Naive B cell (primary cell): ENCODE data around the gene MAP6. TPM values are rescaled to one million over a fixed set of nuclear protein-coding genes. Genes with fewer than 3 reads are reported as not detected.

Experiments used
- ATAC-seq, 2 donors: fragments of 150-1000 bp; cut with Tn5 transposase; 2 replicates each; pipeline ENCODE4 v1.10.0; 2021; ENCODE audit warnings: low read depth in 2 of 2, mild to moderate bottlenecking in 2 of 2, moderate library complexity in 2 of 2
- DNase-seq: peaks from one replicate; pipeline ENCODE4 v3.0.0; 2022
- H3K27ac Mint-ChIP-seq, 6 donors: one replicate each; pipeline ENCODE4 v1.8.0; 2020 to 2022; ENCODE audit warnings: mild to moderate bottlenecking in 6 of 6, mixed read lengths in 6 of 6, moderate library complexity in 5 of 6, inconsistent platforms in 2 of 6
- H3K27me3 Mint-ChIP-seq, 3 donors: one replicate each; pipeline ENCODE4 v1.8.0; 2021 to 2022; ENCODE audit warnings: mixed read lengths in 3 of 3, mild to moderate bottlenecking in 1 of 3
- H3K36me3 Mint-ChIP-seq, 2 donors: one replicate each; pipeline ENCODE4 v1.8.0; 2020 to 2022; ENCODE audit warnings: mixed read lengths in 2 of 2, inconsistent platforms in 1 of 2, mild to moderate bottlenecking in 1 of 2
- H3K4me1 Mint-ChIP-seq, 3 donors: one replicate each; pipeline ENCODE4 v1.8.0; 2020 to 2022; ENCODE audit warnings: mixed read lengths in 3 of 3, inconsistent platforms in 1 of 3, mild to moderate bottlenecking in 1 of 3, moderate library complexity in 1 of 3
- H3K4me3 Mint-ChIP-seq, 8 donors: one replicate each; pipeline ENCODE4 v1.8.0; 2020 to 2022; ENCODE audit warnings: mild to moderate bottlenecking in 8 of 8, mixed read lengths in 8 of 8, moderate library complexity in 8 of 8, inconsistent platforms in 2 of 8
- H3K9me3 Mint-ChIP-seq, 7 donors: one replicate each; pipeline ENCODE4 v1.8.0; 2020 to 2022; ENCODE audit warnings: mixed read lengths in 7 of 7, mild to moderate bottlenecking in 5 of 7, inconsistent platforms in 2 of 7, moderate library complexity in 1 of 7
- polyA plus RNA-seq, 6 donors: library from polyadenylated mRNA; unstranded; fragments of 300-500 nt; fragmentation: Illumina TruSeq; gene quantifications; one replicate each; pipeline ENCODE4 v1.2.3, GENCODE V29; 2021; ENCODE audit warnings: low read depth in 6 of 6

The MAP6 gene
- polyA plus RNA-seq, 6 donors from 2014 or later, result 0.16 to 0.32 (median 0.23) TPM; not detected in 3

- H3K36me3 Mint-ChIP-seq, result no peaks in the 10 kb centered on the region
- H3K27ac Mint-ChIP-seq, result no peak overlapping the region
- H3K27me3 Mint-ChIP-seq, result peaks cover 10 to 29% (median 26%) of the 10 kb centered on the region in 3 donors
- DNase-seq (no peak), ATAC-seq (no peak)
- no peaks in the 10 kb centered on the region for H3K9me3 Mint-ChIP-seq
- peaks cover 0 to under 1% (median 0%) of the 10 kb centered on the region in 3 donors for H3K4me1 Mint-ChIP-seq
- no peak overlapping the region for H3K4me3 Mint-ChIP-seq
Observed at GRCh38 chr11:75554258-75555022, 114.4 kb downstream of the MAP6 start.

DNA sequence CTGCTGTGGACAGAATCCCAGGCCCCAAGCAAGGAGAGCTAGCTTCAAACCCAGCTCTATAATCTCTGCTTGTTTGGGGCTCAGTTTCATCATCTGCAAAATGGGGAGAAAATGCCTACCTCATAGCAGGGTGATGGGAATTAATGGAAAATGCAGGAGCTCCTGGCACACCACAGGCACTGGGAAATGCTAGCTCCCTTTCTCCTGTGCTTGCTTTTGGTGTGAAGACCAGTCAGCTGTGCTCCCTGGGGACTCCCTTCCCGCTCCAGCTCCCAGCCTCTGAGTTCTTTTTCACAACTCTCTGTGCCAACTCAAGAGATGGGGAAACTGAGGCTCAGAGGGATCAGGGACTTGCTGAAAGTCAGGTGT, 115.0 kb downstream of the MAP6 start:
- H3K27ac Mint-ChIP-seq, result no peak overlapping the region
- H3K9me3 Mint-ChIP-seq, result peaks cover 0 to 3% (median 0%) of the 10 kb centered on the region in 7 donors
- H3K4me3 Mint-ChIP-seq, result no peak overlapping the region
- no peaks in the 10 kb centered on the region for H3K36me3 Mint-ChIP-seq
- no peak for DNase-seq
- ATAC-seq, result no peak
- peaks cover 10 to 26% (median 23%) of the 10 kb centered on the region in 3 donors for H3K27me3 Mint-ChIP-seq
- no peaks in the 10 kb centered on the region for H3K4me1 Mint-ChIP-seq

GRCh38 chr11:75553182-75553581, 115.7 kb downstream of the MAP6 start:
- H3K4me3 Mint-ChIP-seq, result no peak overlapping the region
- H3K27me3 Mint-ChIP-seq, result peaks cover 10 to 28% (median 24%) of the 10 kb centered on the region in 3 donors
- ATAC-seq, result no peak
- peaks cover 0 to 3% (median 0%) of the 10 kb centered on the region in 7 donors for H3K9me3 Mint-ChIP-seq
- no peak overlapping the region for H3K27ac Mint-ChIP-seq
- DNase-seq, result no peak
- no peaks in the 10 kb centered on the region for H3K4me1 Mint-ChIP-seq
- H3K36me3 Mint-ChIP-seq, result no peaks in the 10 kb centered on the region

GRCh38 chr11:75549370-75549958, 119.4 kb downstream of the MAP6 start:
- no peak for DNase-seq
- peaks cover 5 to 23% (median 16%) of the 10 kb centered on the region in 3 donors for H3K27me3 Mint-ChIP-seq
- no peak for ATAC-seq
- H3K36me3 Mint-ChIP-seq, result no peaks in the 10 kb centered on the region
- no peaks in the 10 kb centered on the region for H3K4me1 Mint-ChIP-seq
- H3K9me3 Mint-ChIP-seq, result peaks cover 0 to 3% (median 0%) of the 10 kb centered on the region in 7 donors
- H3K27ac Mint-ChIP-seq, result peak overlapping the region in 1 of 6 donors; percentile 11
- H3K4me3 Mint-ChIP-seq, result no peak overlapping the region

DNA sequence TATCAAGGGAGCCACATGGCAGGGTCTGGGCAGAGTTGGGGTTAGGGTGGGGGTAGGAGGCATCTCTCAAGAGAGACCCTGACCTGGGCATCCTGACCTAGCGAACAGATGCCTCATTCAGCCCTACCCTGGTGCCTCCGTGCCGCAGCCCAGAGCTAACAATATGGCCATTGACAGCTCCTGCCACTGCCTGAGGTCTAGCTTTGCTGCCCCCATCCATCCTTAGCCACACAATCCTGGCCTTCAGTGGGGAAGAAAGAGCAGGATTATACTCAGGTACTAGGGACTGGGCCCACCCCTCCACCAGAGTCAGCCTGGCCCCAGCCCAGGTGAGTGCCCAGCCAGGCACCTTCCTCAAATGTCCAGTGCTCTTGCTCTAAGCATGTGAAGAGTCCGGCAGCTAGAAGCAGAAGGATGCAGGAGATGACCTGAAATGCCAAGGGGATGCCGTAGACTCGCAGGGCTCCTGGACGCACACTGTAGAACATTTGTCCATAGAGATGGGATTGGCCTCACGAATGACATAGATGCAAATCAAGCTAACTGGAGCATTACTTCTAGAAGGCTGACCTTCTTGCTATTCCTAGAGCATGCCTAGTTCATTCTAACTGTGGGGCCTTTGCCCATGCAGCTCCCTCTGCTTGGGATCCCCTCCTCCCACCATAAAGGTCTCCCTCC, 120.1 kb downstream of the MAP6 start:
- no peak overlapping the region for H3K4me3 Mint-ChIP-seq
- DNase-seq (no peak), ATAC-seq (no peak)
- H3K36me3 Mint-ChIP-seq, result no peaks in the 10 kb centered on the region
- H3K4me1 Mint-ChIP-seq, result no peaks in the 10 kb centered on the region
- no peak overlapping the region for H3K27ac Mint-ChIP-seq
- peaks cover 0 to 3% (median 0%) of the 10 kb centered on the region in 7 donors for H3K9me3 Mint-ChIP-seq
- H3K27me3 Mint-ChIP-seq, result peaks cover 5 to 29% (median 20%) of the 10 kb centered on the region in 3 donors

- Mint-ChIP-seq H3K4me3 (no peak overlapping the region), H3K27me3 (peaks cover 5 to 39% (median 31%) of the 10 kb centered on the region in 3 donors), H3K9me3 (peaks cover 0 to 3% (median 0%) of the 10 kb centered on the region in 7 donors), H3K36me3 (no peaks in the 10 kb centered on the region), H3K4me1 (no peaks in the 10 kb centered on the region), H3K27ac (no peak overlapping the region)
- DNase-seq (no peak), ATAC-seq (peak; percentile 30 to 41)
Observed at GRCh38 chr11:75547617-75548058, 121.2 kb downstream of the MAP6 start.

DNA sequence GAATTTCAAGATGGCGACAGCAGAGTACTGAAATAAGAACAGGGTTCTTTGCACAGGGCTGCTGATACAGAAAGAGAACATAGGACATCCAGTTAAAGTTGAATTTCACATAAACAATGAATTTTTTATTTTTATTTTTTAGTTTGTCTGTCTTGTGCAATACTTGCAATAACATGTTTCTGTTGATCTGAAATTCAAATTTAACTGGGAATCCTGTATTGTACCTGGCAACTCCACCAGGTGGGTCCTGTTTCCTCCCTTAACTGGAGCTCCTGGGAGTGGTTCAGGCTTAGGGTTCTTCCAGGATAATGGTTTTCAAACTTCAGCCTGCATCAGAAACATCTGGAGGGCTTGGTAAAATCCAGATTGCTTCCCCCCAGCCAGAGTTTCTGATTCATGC, 121.7 kb downstream of the MAP6 start:
- Mint-ChIP-seq H3K36me3 (no peaks in the 10 kb centered on the region), H3K9me3 (peaks cover 0 to 3% (median 0%) of the 10 kb centered on the region in 7 donors), H3K27ac (no peak overlapping the region), H3K27me3 (peaks cover 5 to 41% (median 32%) of the 10 kb centered on the region in 3 donors), H3K4me3 (no peak overlapping the region), H3K4me1 (no peaks in the 10 kb centered on the region)
- ATAC-seq, result no peak
- DNase-seq, result no peak

DNA sequence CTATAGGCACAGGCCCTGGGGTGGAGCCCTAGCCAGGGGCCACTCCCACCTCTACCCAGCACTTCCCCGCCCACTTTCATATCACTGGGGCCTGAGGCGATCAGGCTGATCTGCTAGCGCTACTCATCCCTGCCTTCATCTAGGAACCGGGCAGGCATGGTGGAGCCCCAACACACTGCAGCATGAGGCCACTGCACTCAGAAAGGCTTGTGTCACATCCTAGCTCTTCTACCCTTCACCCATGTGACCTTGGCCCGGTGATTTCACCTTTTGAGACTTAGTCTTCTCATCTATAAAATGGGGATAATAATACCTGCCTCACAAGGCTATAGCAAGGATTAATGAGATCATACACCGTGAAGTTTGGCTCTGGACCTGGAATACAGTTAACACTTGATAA, 125.0 kb downstream of the MAP6 start:
- H3K27me3 Mint-ChIP-seq, result peaks cover 9 to 44% (median 37%) of the 10 kb centered on the region in 3 donors
- H3K9me3 Mint-ChIP-seq, result no peaks in the 10 kb centered on the region
- no peak overlapping the region for H3K27ac Mint-ChIP-seq
- peaks cover 0 to 1% (median 0%) of the 10 kb centered on the region in 3 donors for H3K4me1 Mint-ChIP-seq
- DNase-seq (no peak), ATAC-seq (no peak)
- no peaks in the 10 kb centered on the region for H3K36me3 Mint-ChIP-seq
- H3K4me3 Mint-ChIP-seq, result no peak overlapping the region

GRCh38 chr11:75542088-75542438, 126.8 kb downstream of the MAP6 start:
- Mint-ChIP-seq H3K27me3 (peaks cover 19 to 49% (median 42%) of the 10 kb centered on the region in 3 donors), H3K4me3 (no peak overlapping the region), H3K27ac (peak overlapping the region in 1 of 6 donors; percentile 53), H3K36me3 (no peaks in the 10 kb centered on the region), H3K9me3 (no peaks in the 10 kb centered on the region), H3K4me1 (peaks cover 15 to 19% (median 17%) of the 10 kb centered on the region in 3 donors)
- ATAC-seq (no peak), DNase-seq (no peak)

GRCh38 chr11:75541193-75542087, 127.4 kb downstream of the MAP6 start:
- DNase-seq (no peak), ATAC-seq (no peak)
- no peaks in the 10 kb centered on the region for H3K36me3 Mint-ChIP-seq
- H3K9me3 Mint-ChIP-seq, result no peaks in the 10 kb centered on the region
- H3K27ac Mint-ChIP-seq, result no peak overlapping the region
- no peak overlapping the region for H3K4me3 Mint-ChIP-seq
- H3K4me1 Mint-ChIP-seq, result peaks cover 20 to 25% (median 22%) of the 10 kb centered on the region in 3 donors
- H3K27me3 Mint-ChIP-seq, result peaks cover 19 to 47% (median 44%) of the 10 kb centered on the region in 3 donors

GRCh38 chr11:75539459-75540334, 129.1 kb downstream of the MAP6 start:
- Mint-ChIP-seq H3K9me3 (no peaks in the 10 kb centered on the region), H3K4me1 (peaks cover 20 to 27% (median 22%) of the 10 kb centered on the region in 3 donors), H3K27me3 (peaks cover 15 to 44% (median 39%) of the 10 kb centered on the region in 3 donors), H3K4me3 (no peak overlapping the region), H3K27ac (peak overlapping the region in 1 of 6 donors; percentile 81), H3K36me3 (no peaks in the 10 kb centered on the region)
- ATAC-seq (no peak), DNase-seq (no peak)
